ENCODE measurements around the gene REV1.

Gene REV1

DNA sequence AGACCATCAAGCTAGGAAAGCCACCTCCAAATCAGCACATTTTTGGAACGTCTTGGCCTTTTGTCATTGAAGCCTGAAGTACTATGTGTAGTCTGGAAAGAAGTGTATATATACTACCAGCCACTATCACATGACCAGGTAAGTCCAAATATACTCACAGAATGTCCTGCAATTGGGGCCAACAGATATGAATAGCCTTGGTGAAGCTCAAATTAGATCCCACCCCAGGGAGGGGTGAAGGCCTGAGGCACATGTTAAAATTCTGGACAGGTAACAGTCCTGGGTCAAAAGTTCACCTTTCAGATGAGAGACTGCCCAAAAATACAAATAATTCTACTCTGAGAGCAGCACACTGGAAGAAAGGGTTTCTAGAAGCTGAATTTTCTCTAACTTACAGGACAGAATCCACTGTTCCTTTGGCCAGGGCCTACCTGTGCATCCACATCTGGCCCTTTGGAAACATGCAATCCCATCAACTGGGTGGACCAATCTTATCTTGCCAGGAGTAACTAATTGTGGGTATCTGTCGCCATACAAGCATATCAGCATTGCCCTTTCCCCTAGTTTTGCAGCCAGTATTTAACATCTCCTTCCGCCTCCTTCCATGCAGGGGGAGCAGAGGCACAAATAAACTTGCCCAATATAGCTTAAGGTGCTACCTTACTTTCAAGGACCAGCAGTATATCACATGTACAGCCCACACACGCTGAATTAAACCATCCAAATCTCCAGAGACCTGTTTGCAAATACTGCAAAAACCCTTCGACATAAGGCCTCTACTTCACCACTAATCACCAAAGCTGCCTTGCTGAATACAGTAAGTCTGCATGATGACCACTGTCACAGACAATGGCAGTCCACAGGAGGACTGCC lies 84.8 kb downstream of the REV1 start:
- TF ChIP-seq, protein P1, sequence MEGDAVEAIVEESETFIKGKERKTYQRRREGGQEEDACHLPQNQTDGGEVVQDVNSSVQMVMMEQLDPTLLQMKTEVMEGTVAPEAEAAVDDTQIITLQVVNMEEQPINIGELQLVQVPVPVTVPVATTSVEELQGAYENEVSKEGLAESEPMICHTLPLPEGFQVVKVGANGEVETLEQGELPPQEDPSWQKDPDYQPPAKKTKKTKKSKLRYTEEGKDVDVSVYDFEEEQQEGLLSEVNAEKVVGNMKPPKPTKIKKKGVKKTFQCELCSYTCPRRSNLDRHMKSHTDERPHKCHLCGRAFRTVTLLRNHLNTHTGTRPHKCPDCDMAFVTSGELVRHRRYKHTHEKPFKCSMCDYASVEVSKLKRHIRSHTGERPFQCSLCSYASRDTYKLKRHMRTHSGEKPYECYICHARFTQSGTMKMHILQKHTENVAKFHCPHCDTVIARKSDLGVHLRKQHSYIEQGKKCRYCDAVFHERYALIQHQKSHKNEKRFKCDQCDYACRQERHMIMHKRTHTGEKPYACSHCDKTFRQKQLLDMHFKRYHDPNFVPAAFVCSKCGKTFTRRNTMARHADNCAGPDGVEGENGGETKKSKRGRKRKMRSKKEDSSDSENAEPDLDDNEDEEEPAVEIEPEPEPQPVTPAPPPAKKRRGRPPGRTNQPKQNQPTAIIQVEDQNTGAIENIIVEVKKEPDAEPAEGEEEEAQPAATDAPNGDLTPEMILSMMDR (IDR thresholded peaks at IDR 0.05; ENCODE audit: low read depth, low read length) = no peak
- no peak overlapping the region for H3K27ac ChIP-seq

DNA sequence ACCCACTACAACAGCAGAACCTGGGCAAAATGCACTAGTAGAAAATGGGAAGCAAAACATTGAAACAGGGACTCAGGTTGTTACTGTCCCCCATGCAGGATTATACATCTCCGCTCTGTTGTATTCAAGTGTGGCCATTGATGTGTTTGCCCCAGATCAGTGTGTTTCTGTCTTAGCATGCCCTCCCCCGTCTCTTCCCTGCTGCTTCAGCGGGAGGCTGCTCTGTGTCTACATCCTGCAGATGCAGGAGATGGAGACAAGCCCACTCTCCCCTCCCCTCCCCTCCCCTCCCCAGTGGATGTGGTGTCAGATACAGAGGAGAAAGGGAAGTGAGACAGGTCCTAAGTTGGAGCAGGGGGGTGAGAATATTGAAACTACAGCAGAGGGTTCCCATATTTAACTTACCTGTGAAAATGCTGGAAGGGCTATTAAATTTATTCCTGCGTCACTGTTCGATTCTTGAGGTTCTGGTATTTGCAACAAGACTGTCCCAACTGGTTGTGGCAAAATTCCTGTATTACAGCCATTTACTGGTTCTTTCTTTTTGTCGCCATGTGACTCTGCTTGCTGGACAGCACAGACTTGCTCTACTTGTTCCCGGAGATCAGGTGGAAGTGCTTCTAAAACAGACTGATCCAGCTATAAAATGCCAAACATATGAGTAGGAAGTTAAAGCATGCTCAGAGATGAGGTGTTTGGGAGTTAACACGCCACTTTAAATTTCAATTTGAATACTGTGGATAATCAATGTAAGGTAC lies 85.6 kb downstream of the REV1 start:
- peaks cover 78% of the 10 kb centered on the region for H3K36me3 ChIP-seq
- no peaks in the 10 kb centered on the region for H3K27me3 ChIP-seq (ENCODE audit: insufficient read depth, low read depth, severe bottlenecking)
- no peak overlapping the region for H3K27ac ChIP-seq
- no peak overlapping the region for H3K4me3 ChIP-seq (ENCODE audit: low read depth, low read length)
- no peak for DNase-seq
- TF ChIP-seq, protein P1 (IDR thresholded peaks at IDR 0.05; ENCODE audit: low read depth, low read length) = no peak
- no peaks in the 10 kb centered on the region for H3K9me3 ChIP-seq (ENCODE audit: severe bottlenecking)

More for the DNA sequence above, 84.8 kb downstream of the REV1 start:
- H3K9me3 ChIP-seq (ENCODE audit: severe bottlenecking) = no peaks in the 10 kb centered on the region
- DNase-seq = no peak
- H3K27me3 ChIP-seq (ENCODE audit: insufficient read depth, low read depth, severe bottlenecking) = no peaks in the 10 kb centered on the region
- H3K36me3 ChIP-seq = peaks cover 77% of the 10 kb centered on the region
- H3K4me3 ChIP-seq (ENCODE audit: low read depth, low read length) = no peak overlapping the region

DNA sequence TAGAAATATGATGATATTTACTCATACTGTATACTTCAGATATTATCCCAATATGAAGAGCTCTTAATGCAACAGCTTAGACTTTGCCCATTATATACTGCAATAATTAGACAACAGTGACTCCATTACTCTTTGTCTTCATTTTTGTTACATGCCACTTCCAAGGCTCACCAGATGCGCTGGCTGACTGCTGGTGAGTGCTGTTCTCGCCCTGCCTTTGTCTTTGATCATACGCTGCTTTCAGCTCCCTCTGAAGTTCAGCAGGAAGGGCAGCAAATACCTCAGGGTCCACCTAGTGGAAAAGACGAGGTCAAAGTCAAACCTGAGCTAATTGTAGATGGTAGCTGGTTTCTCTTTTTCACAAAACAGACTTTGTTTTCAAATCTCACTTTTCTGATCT lies 86.3 kb downstream of the REV1 start:
- TF ChIP-seq, protein P1 (IDR thresholded peaks at IDR 0.05; ENCODE audit: low read depth, low read length) = no peak
- Histone ChIP-seq H3K4me3 (ENCODE audit: low read depth, low read length) (no peak overlapping the region), H3K27ac (no peak overlapping the region), H3K27me3 (ENCODE audit: insufficient read depth, low read depth, severe bottlenecking) (no peaks in the 10 kb centered on the region), H3K36me3 (peaks cover 83% of the 10 kb centered on the region), H3K9me3 (ENCODE audit: severe bottlenecking) (no peaks in the 10 kb centered on the region)
- no peak for DNase-seq

DNA sequence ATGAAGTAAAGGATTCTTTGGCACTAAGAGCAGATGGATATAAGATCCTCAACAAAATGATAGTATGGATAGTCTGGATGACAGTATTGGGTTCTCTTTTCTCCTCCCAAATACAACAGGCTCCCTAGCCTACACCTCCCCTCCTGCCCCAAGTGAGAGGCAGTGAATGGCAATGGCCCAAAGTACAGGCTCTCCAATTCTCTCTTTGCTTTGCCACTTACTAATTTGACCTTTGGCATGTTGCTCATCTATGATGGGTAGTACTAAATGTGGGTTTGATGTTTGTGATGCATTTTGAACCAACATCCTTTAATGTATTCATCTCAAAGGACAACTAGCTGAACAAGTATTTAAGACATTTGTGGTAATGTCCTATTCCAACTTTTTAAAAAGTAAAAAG lies 86.7 kb downstream of the REV1 start:
- Histone ChIP-seq H3K9me3 (ENCODE audit: severe bottlenecking) (no peaks in the 10 kb centered on the region), H3K36me3 (peaks cover 85% of the 10 kb centered on the region), H3K4me3 (ENCODE audit: low read depth, low read length) (no peak overlapping the region), H3K27ac (no peak overlapping the region), H3K27me3 (ENCODE audit: insufficient read depth, low read depth, severe bottlenecking) (no peaks in the 10 kb centered on the region)
- TF ChIP-seq, protein P1 (IDR thresholded peaks at IDR 0.05; ENCODE audit: low read depth, low read length) = no peak
- DNase-seq = no peak

DNA sequence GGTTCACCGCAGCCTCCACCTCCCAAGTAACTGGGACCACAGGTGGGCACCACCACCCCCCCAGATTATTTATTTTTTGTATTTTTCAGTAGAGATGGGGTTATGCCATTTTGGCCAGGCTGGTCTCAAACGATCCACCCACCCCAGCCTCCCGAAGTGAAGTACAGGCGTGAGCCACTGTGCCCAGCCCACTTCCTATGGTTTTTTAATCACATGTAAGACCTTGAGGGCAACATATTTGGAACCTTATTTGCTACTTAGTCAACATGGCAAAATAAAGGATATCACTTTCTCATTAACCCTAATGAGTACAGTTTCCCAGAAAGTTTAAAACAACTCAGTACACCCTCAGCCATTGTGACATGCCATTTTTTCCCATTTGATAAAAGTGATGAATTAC lies 88.0 kb downstream of the REV1 start:
- TF ChIP-seq, protein P1 (IDR thresholded peaks at IDR 0.05; ENCODE audit: low read depth, low read length) = no peak
- Histone ChIP-seq H3K9me3 (ENCODE audit: severe bottlenecking) (no peaks in the 10 kb centered on the region), H3K27me3 (ENCODE audit: insufficient read depth, low read depth, severe bottlenecking) (no peaks in the 10 kb centered on the region), H3K27ac (no peak overlapping the region), H3K4me3 (ENCODE audit: low read depth, low read length) (no peak overlapping the region), H3K36me3 (peaks cover 96% of the 10 kb centered on the region)
- no peak for DNase-seq
